Measurements from ENCODE around the gene DEAF1. TPM values are rescaled to one million over a fixed set of nuclear protein-coding genes. Genes with fewer than 3 reads are reported as not detected.
"Not testable (repeated sequence)": the region's sequence is repeated elsewhere in the genome, so short reads cannot be mapped to it uniquely, and the experiment has no call there.

The DEAF1 gene, protein sequence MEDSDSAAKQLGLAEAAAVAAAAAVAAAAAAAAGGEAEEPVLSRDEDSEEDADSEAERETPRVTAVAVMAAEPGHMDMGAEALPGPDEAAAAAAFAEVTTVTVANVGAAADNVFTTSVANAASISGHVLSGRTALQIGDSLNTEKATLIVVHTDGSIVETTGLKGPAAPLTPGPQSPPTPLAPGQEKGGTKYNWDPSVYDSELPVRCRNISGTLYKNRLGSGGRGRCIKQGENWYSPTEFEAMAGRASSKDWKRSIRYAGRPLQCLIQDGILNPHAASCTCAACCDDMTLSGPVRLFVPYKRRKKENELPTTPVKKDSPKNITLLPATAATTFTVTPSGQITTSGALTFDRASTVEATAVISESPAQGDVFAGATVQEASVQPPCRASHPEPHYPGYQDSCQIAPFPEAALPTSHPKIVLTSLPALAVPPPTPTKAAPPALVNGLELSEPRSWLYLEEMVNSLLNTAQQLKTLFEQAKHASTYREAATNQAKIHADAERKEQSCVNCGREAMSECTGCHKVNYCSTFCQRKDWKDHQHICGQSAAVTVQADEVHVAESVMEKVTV
- 10 to 100 TPM; 14.8 to 42.4 (median 25.2) TPM for total RNA-seq

GRCh38 chr11:694563-695287 is at the start of gene DEAF1:
Gene DEAF1 (minus strand): TSS chr11:695222. CDS start chr11:695047, 175 bp downstream.
- in situ Hi-C loops (cut with MboI; ENCODE audit: low sequenced_read_pairs in 4 of 4) = no loop called here
- no peaks in the 10 kb centered on the region for H3K27me3 ChIP-seq
- TF ChIP-seq, protein P1, sequence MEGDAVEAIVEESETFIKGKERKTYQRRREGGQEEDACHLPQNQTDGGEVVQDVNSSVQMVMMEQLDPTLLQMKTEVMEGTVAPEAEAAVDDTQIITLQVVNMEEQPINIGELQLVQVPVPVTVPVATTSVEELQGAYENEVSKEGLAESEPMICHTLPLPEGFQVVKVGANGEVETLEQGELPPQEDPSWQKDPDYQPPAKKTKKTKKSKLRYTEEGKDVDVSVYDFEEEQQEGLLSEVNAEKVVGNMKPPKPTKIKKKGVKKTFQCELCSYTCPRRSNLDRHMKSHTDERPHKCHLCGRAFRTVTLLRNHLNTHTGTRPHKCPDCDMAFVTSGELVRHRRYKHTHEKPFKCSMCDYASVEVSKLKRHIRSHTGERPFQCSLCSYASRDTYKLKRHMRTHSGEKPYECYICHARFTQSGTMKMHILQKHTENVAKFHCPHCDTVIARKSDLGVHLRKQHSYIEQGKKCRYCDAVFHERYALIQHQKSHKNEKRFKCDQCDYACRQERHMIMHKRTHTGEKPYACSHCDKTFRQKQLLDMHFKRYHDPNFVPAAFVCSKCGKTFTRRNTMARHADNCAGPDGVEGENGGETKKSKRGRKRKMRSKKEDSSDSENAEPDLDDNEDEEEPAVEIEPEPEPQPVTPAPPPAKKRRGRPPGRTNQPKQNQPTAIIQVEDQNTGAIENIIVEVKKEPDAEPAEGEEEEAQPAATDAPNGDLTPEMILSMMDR (IDR thresholded peaks at IDR 0.05 in 4 of 5, conservative IDR thresholded peaks at IDR 0.05 in 1 of 5) = no peak
- peak; percentile 39 to 44 for TF ChIP-seq POLR2A (IDR thresholded peaks at IDR 0.05)
- peaks cover 0 to 3% of the 10 kb centered on the region in 2 donors for H3K36me3 ChIP-seq
- DNase-seq (peak; percentile 98 to 99), ATAC-seq (peak; percentile 73 to 82)
- no peaks in the 10 kb centered on the region for H3K9me3 ChIP-seq
- peaks cover 33 to 35% of the 10 kb centered on the region in 2 donors for H3K4me1 ChIP-seq
- intact Hi-C loops (cut with DNase I; ENCODE audit: low total_unique reads) = loop anchor here (1.0 to 5.0 kb wide), 4 partner anchors 53 to 127 kb away; partner anchors contain the start of genes PHRF1 and TALDO1
- peak within 1 kb of the TSS; percentile 92 to 100 (median 98) for H3K27ac ChIP-seq
- H3K4me3 ChIP-seq = peak within 1 kb of the TSS; percentile 77 to 92 (median 89)

DNA sequence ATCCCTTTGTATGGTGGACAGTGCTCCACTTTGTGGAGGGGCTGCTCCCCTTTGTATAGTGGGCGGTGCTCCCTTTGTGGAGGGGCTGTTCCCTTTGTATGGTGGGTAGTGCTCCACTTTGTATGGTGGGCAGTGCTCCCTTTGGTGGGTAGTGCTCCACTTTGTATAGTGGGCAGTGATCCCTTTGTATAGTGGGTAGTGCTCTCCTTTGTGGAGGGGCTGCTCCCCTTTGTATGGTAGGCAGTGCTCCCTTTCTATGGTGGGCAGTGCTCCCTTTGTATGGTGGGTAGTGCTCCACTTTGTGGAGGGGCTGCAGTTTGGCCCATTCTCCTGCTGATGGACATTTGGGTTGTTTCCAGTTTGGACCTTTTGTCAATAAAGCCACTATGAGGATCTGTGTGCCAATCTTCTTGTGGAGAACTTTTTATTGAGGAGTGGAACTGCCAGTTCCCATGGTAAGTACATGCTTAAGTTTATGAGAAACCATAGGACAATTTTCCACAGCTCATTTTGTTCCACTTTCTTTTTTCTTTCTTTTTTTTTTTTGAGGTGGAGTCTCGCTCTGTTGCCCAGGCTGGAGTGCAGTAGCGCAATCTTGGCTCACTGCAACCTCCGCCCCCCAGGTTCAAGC is 47.7 kb upstream of the DEAF1 start:
- no peaks in the 10 kb centered on the region for H3K9me3 ChIP-seq
- no peak overlapping the region for H3K27ac ChIP-seq
- intact Hi-C loops (cut with DNase I; ENCODE audit: low total_unique reads) (no loop called here), in situ Hi-C loops (cut with MboI; ENCODE audit: low sequenced_read_pairs in 4 of 4) (loop anchor here in 1 of 4 donors (25.0 kb wide), 1 partner anchor 180 kb away; the partner anchor contains the start of genes LMNTD2 and RASSF7)
- DNase-seq (no peak), ATAC-seq (no peak)
- no peak overlapping the region for H3K4me3 ChIP-seq
- no peak for TF ChIP-seq POLR2A (IDR thresholded peaks at IDR 0.05)
- TF ChIP-seq, protein P1 (IDR thresholded peaks at IDR 0.05 in 4 of 5, conservative IDR thresholded peaks at IDR 0.05 in 1 of 5) = no peak
- no peaks in the 10 kb centered on the region for H3K27me3 ChIP-seq
- H3K36me3 ChIP-seq = no peaks in the 10 kb centered on the region
- peaks cover 0 to 6% of the 10 kb centered on the region in 2 donors for H3K4me1 ChIP-seq

- no peaks in the 10 kb centered on the region for H3K9me3 ChIP-seq
- in situ Hi-C loops (cut with MboI; ENCODE audit: low sequenced_read_pairs in 4 of 4) (loop anchor here in 1 of 4 donors (25.0 kb wide), 1 partner anchor 180 kb away; the partner anchor contains the start of genes LMNTD2 and RASSF7), intact Hi-C loops (cut with DNase I; ENCODE audit: low total_unique reads) (no loop called here)
- no peaks in the 10 kb centered on the region for H3K36me3 ChIP-seq
- no peak for ATAC-seq
- no peak overlapping the region for H3K4me3 ChIP-seq
- DNase-seq = no peak
- peaks cover 0 to 6% of the 10 kb centered on the region in 2 donors for H3K4me1 ChIP-seq
- no peak for TF ChIP-seq POLR2A (IDR thresholded peaks at IDR 0.05)
- TF ChIP-seq, protein P1 (IDR thresholded peaks at IDR 0.05 in 4 of 5, conservative IDR thresholded peaks at IDR 0.05 in 1 of 5) = no peak
- no peak overlapping the region for H3K27ac ChIP-seq
- no peaks in the 10 kb centered on the region for H3K27me3 ChIP-seq
These were observed 47.1 kb upstream of the DEAF1 start for GRCh38 chr11:742156-742546.

DNA sequence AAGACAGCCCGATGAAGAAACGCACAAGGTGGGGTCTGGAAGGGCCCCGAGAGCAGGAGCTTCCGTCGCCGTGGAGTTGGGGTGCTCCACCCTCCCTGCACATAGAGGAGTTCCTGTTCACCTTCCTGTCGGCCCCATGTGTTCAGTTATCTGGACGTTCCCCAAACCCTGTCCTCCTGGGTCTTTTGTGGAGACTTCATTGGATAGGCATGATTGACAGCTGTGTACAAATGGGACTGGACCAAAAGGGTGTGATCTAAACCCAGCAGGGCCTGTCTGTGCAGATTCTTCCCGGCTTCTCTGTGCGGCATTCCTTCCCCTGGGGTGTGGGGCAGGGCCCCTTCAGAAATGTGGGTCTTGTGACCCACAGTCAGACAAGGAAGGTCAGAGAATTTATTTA is 42.9 kb upstream of the DEAF1 start:
- H3K4me1 ChIP-seq; H3K9me3 ChIP-seq; ATAC-seq; H3K36me3 ChIP-seq; intact Hi-C loops (cut with DNase I; ENCODE audit: low total_unique reads); H3K27me3 ChIP-seq; H3K27ac ChIP-seq; DNase-seq; H3K4me3 ChIP-seq: not testable (repeated sequence)
- in situ Hi-C loops (cut with MboI; ENCODE audit: low sequenced_read_pairs in 4 of 4) = loop anchor here in 1 of 4 donors (25.0 kb wide), 1 partner anchor 176 kb away; the partner anchor contains the start of genes LMNTD2 and RASSF7

All from gastrocnemius medialis (tissue), 4 donors.